Liver (tissue), 9 donors: ENCODE measurements around the gene ZNF142. TPM values are rescaled to one million over a fixed set of nuclear protein-coding genes. Genes with fewer than 3 reads are reported as not detected.
A peak's percentile ranks its signal among the peaks of the same experiment; 100 is the strongest.
"Not testable (repeated sequence)": the region's sequence is repeated elsewhere in the genome, so short reads cannot be mapped to it uniquely, and the experiment has no call there.

Source experiments
- DNase-seq: peaks from one replicate; pipeline ENCODE4 v3.0.0-alpha.2; 2017; ENCODE audit warnings: low spot score
- H3K27ac ChIP-seq, 2 donors: one replicate each; pipeline ENCODE4 v1.7.0; 2013; ENCODE audit warnings: inconsistent platforms in 2 of 2, low read length in 2 of 2, control low read depth in 1 of 2, low read depth in 1 of 2, mild to moderate bottlenecking in 1 of 2
- H3K27me3 ChIP-seq, 4 donors: one replicate each; pipeline versions ENCODE4 v1.6.1 to v1.7.0; 2013; ENCODE audit warnings: low read length in 3 of 4, inconsistent platforms in 1 of 4, mild to moderate bottlenecking in 1 of 4, moderate library complexity in 1 of 4; ENCODE audit not compliant: control insufficient read depth in 4 of 4, insufficient read depth in 4 of 4
- H3K36me3 ChIP-seq, 4 donors: one replicate each; pipeline versions ENCODE4 v1.6.1 to v1.7.0; 2013; ENCODE audit warnings: low read length in 3 of 4, mild to moderate bottlenecking in 3 of 4, low read depth in 1 of 4, moderate library complexity in 1 of 4; ENCODE audit not compliant: control insufficient read depth in 4 of 4, insufficient read depth in 3 of 4
- H3K4me1 ChIP-seq, 4 donors: one replicate each; pipeline versions ENCODE4 v1.6.1 to v1.7.0; 2013; ENCODE audit warnings: low read length in 3 of 4, mild to moderate bottlenecking in 3 of 4, moderate library complexity in 1 of 4; ENCODE audit not compliant: control insufficient read depth in 4 of 4, insufficient read depth in 4 of 4
- H3K4me3 ChIP-seq, 3 donors: one replicate each; pipeline versions ENCODE4 v1.6.1 to v1.7.0; 2013; ENCODE audit warnings: low read length in 3 of 3, control low read depth in 1 of 3, low read depth in 1 of 3, mild to moderate bottlenecking in 1 of 3
- H3K9ac ChIP-seq, 2 donors: one replicate each; pipeline ENCODE4 v1.7.0; 2013; ENCODE audit warnings: low read length in 2 of 2, mild to moderate bottlenecking in 2 of 2, moderate library complexity in 2 of 2, control low read depth in 1 of 2, low read depth in 1 of 2
- H3K9me3 ChIP-seq, 4 donors: one replicate each; pipeline versions ENCODE4 v1.6.1 to v1.7.0; 2013; ENCODE audit warnings: low read length in 3 of 4; ENCODE audit not compliant: control insufficient read depth in 4 of 4
- ATF3 ChIP-seq: IDR thresholded peaks from 2 replicates; pipeline ENCODE4 v1.6.1; 2016; ENCODE audit warnings: antibody characterized with exemption
- EGR1 ChIP-seq, 2 donors: IDR thresholded peaks; 2 replicates each; pipeline ENCODE4 v1.6.1; 2016 to 2018; ENCODE audit warnings: antibody characterized with exemption in 2 of 2, low read depth in 2 of 2
- FOXA1 ChIP-seq: IDR thresholded peaks from 2 replicates; pipeline ENCODE4 v1.6.1; 2016; ENCODE audit warnings: antibody characterized with exemption
- FOXA2 ChIP-seq: IDR thresholded peaks from 2 replicates; pipeline ENCODE4 v1.6.1; 2016; ENCODE audit warnings: antibody characterized with exemption
- GABPA ChIP-seq, 2 donors: IDR thresholded peaks in 1 of 2; conservative IDR thresholded peaks in 1 of 2; 2 replicates each; pipeline ENCODE4 v1.6.1; 2016; ENCODE audit warnings: antibody characterized with exemption in 2 of 2, mild to moderate bottlenecking in 1 of 2, moderate library complexity in 1 of 2
- HNF4A ChIP-seq, 2 donors: conservative IDR thresholded peaks; 2 replicates each; pipeline ENCODE4 v1.6.1; 2016; ENCODE audit warnings: antibody characterized with exemption in 2 of 2, mild to moderate bottlenecking in 2 of 2
- JUND ChIP-seq, 2 donors: IDR thresholded peaks; 2 replicates each; pipeline ENCODE4 v1.6.1; 2016; ENCODE audit warnings: antibody characterized with exemption in 2 of 2
- NR2F2 ChIP-seq: IDR thresholded peaks from 2 replicates; pipeline ENCODE4 v1.6.1; 2016; ENCODE audit warnings: antibody characterized with exemption
- RAD21 ChIP-seq, 2 donors: IDR thresholded peaks; 2 replicates each; pipeline ENCODE4 v1.6.1; 2016; ENCODE audit warnings: antibody characterized with exemption in 2 of 2, mild to moderate bottlenecking in 2 of 2
- RXRA ChIP-seq, 2 donors: IDR thresholded peaks; 2 replicates each; pipeline ENCODE4 v1.6.1; 2017 to 2018; ENCODE audit warnings: antibody characterized with exemption in 2 of 2, mild to moderate bottlenecking in 1 of 2
- SP1 ChIP-seq: IDR thresholded peaks from 2 replicates; pipeline ENCODE4 v1.6.1; 2018; ENCODE audit warnings: antibody characterized with exemption, mild to moderate bottlenecking
- TAF1 ChIP-seq: conservative IDR thresholded peaks from 2 replicates; pipeline ENCODE4 v1.6.1; 2016; ENCODE audit warnings: antibody characterized with exemption, mild to moderate bottlenecking
- YY1 ChIP-seq: IDR thresholded peaks from 2 replicates; pipeline ENCODE4 v1.6.1; 2016; ENCODE audit warnings: antibody characterized with exemption, mild to moderate bottlenecking
- WGBS: extraction: QIAGEN DNeasy Blood & Tissue Kit; methylation state at CpG from one replicate; pipeline ENCODE4 v1.1.7; 2013; 5-methylcytosine and 5-hydroxymethylcytosine counted together
- polyA plus RNA-seq, 2 donors: library from polyadenylated mRNA; stranded (reverse) in 1 of 2; unstranded in 1 of 2; fragments of 200-250 nt in 1 of 2; fragments of >200 nt in 1 of 2; fragmentation: Nextera tagmentation in 1 of 2; extraction: Ambion mirVana in 1 of 2; gene quantifications; one replicate each; pipeline versions ENCODE4 v1.2.1 to v1.2.3, GENCODE V29; 2013 to 2015
- total RNA-seq, 2 donors: library from RNA; depleted of rRNA; stranded (reverse); fragments of >200 nt; gene quantifications; one replicate each; pipeline ENCODE4 v1.2.3, GENCODE V29; 2014
- TF ChIP-seq, protein P1 (sequence below): fragments of 150-350 bp; IDR thresholded peaks from 2 replicates; pipeline ENCODE4 v1.5.1; 2017; ENCODE audit warnings: improper control_type of control experiment, low read depth, low read length; ENCODE audit not compliant: missing input control
- TF ChIP-seq, protein P2 (sequence below): IDR thresholded peaks from 2 replicates; pipeline ENCODE4 v1.6.1; 2016; ENCODE audit warnings: antibody characterized with exemption
- donor health status: healthy.
- donor health status: healthy.
- donor health status: healthy.
- donor health status: healthy.
- donor health status: healthy.

ZNF142 gene
- total and polyA plus RNA-seq, 4 donors, result 2.2 to 7.4 (median 4.8) TPM

- TF ChIP-seq, protein P1, sequence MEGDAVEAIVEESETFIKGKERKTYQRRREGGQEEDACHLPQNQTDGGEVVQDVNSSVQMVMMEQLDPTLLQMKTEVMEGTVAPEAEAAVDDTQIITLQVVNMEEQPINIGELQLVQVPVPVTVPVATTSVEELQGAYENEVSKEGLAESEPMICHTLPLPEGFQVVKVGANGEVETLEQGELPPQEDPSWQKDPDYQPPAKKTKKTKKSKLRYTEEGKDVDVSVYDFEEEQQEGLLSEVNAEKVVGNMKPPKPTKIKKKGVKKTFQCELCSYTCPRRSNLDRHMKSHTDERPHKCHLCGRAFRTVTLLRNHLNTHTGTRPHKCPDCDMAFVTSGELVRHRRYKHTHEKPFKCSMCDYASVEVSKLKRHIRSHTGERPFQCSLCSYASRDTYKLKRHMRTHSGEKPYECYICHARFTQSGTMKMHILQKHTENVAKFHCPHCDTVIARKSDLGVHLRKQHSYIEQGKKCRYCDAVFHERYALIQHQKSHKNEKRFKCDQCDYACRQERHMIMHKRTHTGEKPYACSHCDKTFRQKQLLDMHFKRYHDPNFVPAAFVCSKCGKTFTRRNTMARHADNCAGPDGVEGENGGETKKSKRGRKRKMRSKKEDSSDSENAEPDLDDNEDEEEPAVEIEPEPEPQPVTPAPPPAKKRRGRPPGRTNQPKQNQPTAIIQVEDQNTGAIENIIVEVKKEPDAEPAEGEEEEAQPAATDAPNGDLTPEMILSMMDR, result no peak
- TF ChIP-seq JUND (IDR thresholded peaks at IDR 0.05) (no peak), ATF3 (no peak), FOXA1 (no peak), NR2F2 (no peak)
- TF ChIP-seq, protein P2, sequence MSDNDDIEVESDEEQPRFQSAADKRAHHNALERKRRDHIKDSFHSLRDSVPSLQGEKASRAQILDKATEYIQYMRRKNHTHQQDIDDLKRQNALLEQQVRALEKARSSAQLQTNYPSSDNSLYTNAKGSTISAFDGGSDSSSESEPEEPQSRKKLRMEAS, result no peak
Measured at GRCh38 chr2:218691234-218691633, 31.8 kb upstream of the ZNF142 start (continued).

DNA sequence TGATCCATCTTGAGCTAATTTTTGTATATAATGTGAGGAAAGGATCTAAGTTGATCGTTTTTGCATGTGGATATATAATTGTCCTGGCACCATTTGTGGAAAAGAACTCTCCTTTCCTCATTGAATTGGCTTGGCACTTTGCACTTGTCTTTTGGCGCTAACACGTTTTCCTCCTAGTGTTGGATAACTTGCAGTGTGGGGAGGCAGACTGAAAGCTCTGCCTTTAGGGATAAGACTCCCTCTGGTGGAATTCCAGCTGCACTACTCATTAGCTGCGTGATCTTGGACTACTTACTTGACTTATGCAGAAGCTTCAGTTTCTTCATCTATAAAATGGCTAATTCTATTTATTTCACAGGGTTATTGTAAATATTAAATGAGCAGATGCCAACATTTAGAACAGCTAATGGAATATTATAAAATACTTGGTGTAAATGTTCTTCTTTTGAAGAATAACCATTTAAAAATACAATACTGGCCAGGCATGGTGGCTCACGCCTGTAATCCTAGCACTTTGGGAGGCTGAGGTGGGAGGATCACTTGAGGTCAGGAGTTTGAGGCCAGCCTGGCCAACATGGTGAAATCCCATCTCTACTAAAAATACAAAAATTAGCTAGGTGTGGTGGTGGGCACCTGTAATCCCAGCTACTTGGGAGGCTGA, 28.1 kb upstream of the ZNF142 start:
- H3K9ac ChIP-seq, H3K27ac ChIP-seq, H3K4me1 ChIP-seq, H3K9me3 ChIP-seq, H3K4me3 ChIP-seq, H3K27me3 ChIP-seq: not testable (repeated sequence)
- DNase-seq, result peak; percentile 41
- WGBS, result 23% methylated on average over 5 of the region's 5 CpGs
- TF ChIP-seq HNF4A (conservative IDR thresholded peaks at IDR 0.05) (peak; percentile 13 to 37), RXRA (IDR thresholded peaks at IDR 0.05) (peak in 1 of 2 donors; percentile 10), RAD21 (IDR thresholded peaks at IDR 0.05) (peak; percentile 82 to 93), GABPA (IDR thresholded peaks at IDR 0.05 in 1 of 2, conservative IDR thresholded peaks at IDR 0.05 in 1 of 2) (peak in 1 of 2 donors; percentile 23)
- TF ChIP-seq, protein P1, result peak; percentile 81
- peaks cover 2 to 14% (median 6%) of the 10 kb centered on the region in 4 donors for H3K36me3 ChIP-seq

DNA sequence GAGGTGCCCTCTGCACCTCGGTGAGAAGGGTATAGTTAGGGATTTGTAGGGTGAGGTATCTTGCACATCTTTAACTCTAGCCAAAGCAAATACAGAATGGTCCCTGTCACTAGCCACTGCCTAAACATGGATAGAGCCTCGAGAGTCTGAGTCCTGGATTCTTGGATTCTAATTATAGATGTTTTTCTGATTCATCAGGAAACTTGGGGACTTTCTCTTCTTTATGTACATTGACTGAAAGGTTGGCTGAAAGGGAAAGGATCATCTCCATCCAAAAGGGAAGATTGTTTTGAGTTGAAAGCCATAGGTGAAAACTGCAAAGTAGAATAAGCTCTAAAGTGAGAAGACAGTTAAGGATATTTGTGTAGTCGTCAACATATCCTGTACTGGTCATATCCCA, 20.6 kb upstream of the ZNF142 start:
- H3K4me3 ChIP-seq, result no peak overlapping the region
- H3K27ac ChIP-seq, result no peak overlapping the region
- peaks cover 0 to 22% (median 9%) of the 10 kb centered on the region in 4 donors for H3K36me3 ChIP-seq
- no peak for DNase-seq
- no peak for TF ChIP-seq GABPA (IDR thresholded peaks at IDR 0.05 in 1 of 2, conservative IDR thresholded peaks at IDR 0.05 in 1 of 2)
- no peak for TF ChIP-seq NR2F2
- no peak for TF ChIP-seq TAF1
- TF ChIP-seq SP1, result no peak
- no peak for TF ChIP-seq YY1
- no peak for TF ChIP-seq EGR1 (IDR thresholded peaks at IDR 0.05; ENCODE audit: low read depth in 2 of 2)
- no peak for TF ChIP-seq FOXA2
- TF ChIP-seq RAD21 (IDR thresholded peaks at IDR 0.05), result no peak
- TF ChIP-seq JUND (IDR thresholded peaks at IDR 0.05), result no peak
- no peak for TF ChIP-seq RXRA (IDR thresholded peaks at IDR 0.05)
- 83% methylated on average over 3 of the region's 3 CpGs for WGBS
- no peak overlapping the region for H3K9ac ChIP-seq
- H3K9me3 ChIP-seq, result no peaks in the 10 kb centered on the region
- no peaks in the 10 kb centered on the region for H3K27me3 ChIP-seq
- no peaks in the 10 kb centered on the region for H3K4me1 ChIP-seq
